Esophagus squamous epithelium (tissue), 4 donors: ENCODE results near the gene DSCAML1.

Experiments
- CTCF ChIP-seq, 6 experiments: fragments of 450-650 bp in 4 of 6; fragments of 200-600 bp in 2 of 6; sonication (generic) in 2 of 6; IDR thresholded peaks; one replicate each; pipeline ENCODE4 v1.5.1; 2016 to 2019; ENCODE audit warnings: antibody characterized with exemption in 6 of 6, mild to moderate bottlenecking in 4 of 6, moderate library complexity in 4 of 6
- POLR2A ChIP-seq, 4 donors: fragments of 450-650 bp; IDR thresholded peaks; one replicate each; pipeline ENCODE4 v1.6.1; 2017; ENCODE audit warnings: antibody characterized with exemption in 4 of 4, mild to moderate bottlenecking in 4 of 4, moderate library complexity in 3 of 4

GRCh38 chr11:117638911-117639543 is 158.0 kb downstream of the DSCAML1 start:
- no peak for TF ChIP-seq CTCF (IDR thresholded peaks at IDR 0.05)
- TF ChIP-seq POLR2A (IDR thresholded peaks at IDR 0.05), result no peak
